ENCODE data around the gene NPAS3. TPM values are rescaled to one million over a fixed set of nuclear protein-coding genes. Genes with fewer than 3 reads are reported as not detected.

Gene NPAS3
- total RNA-seq, 1 experiment from 2014 or later, result not detected

DNA sequence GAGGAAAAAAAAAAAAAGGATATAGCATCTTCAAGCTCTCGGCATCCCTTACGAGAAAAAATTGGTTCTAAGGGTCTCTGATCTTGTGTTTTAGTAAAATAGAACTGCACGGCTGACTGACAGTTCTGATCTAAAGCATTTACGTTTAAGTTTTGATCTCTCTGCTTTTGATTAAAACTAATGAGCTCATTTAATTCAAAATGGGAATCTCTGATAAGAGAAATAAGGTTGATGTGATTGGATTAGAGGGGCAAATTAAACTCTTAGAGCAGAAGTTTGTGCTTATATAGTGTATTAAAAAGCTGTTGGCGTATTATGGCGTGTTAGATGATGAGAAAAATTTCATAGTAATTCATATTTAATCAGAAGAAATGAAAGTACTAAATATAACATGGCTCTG is 794.6 kb downstream of the NPAS3 start (continued):
- TF ChIP-seq TCF7L2 (IDR thresholded peaks at IDR 0.05; ENCODE audit: borderline replicate concordance, extremely low read depth, insufficient read depth, insufficient read length), result no peak
- no peak for TF ChIP-seq EZH2phosphoT487 (IDR thresholded peaks at IDR 0.05; ENCODE audit: borderline replicate concordance)

- no peak overlapping the region for H3K4me3 ChIP-seq (replicated peaks in 1 of 2; ENCODE audit: low read depth in 1 of 2, low read length in 2 of 2)
- H3K36me3 ChIP-seq (ENCODE audit: control insufficient read depth in 1 of 2, insufficient read depth in 2 of 2, low read length in 2 of 2), result no peaks in the 10 kb centered on the region
- no peak overlapping the region for H2AFZ ChIP-seq (ENCODE audit: low read depth, low read length, poor library complexity, severe bottlenecking)
- no peaks in the 10 kb centered on the region for H3K79me2 ChIP-seq (ENCODE audit: insufficient read depth, low read length)
- no peak for ATAC-seq
- DNase-seq (ENCODE audit: low read depth, low spot score), result no peak
- no peaks in the 10 kb centered on the region for H3K9me3 ChIP-seq (ENCODE audit: control insufficient read depth in 1 of 2, insufficient read depth in 1 of 2, low read depth in 1 of 2, low read length in 2 of 2)
- H3K27me3 ChIP-seq (ENCODE audit: insufficient read depth, low read length), result peaks cover 52% of the 10 kb centered on the region
- no peaks in the 10 kb centered on the region; the same call in 1 of the 2 replicates for H4K20me1 ChIP-seq (ENCODE audit: insufficient read depth)
- no peaks in the 10 kb centered on the region for H3K9me2 ChIP-seq (ENCODE audit: insufficient read depth)
- CTCF ChIA-PET, result no interaction called here
- intact Hi-C loops (cut with micrococcal nuclease), result no loop called here
- POLR2A ChIA-PET, result no interaction called here
- H3K4me2 ChIP-seq (ENCODE audit: low read length), result no peak overlapping the region
- TF ChIP-seq POLR2A (IDR thresholded peaks at IDR 0.05; ENCODE audit: borderline replicate concordance, extremely low read depth, insufficient read depth, insufficient read length) (no peak), EZH2 (IDR thresholded peaks at IDR 0.05) (no peak), JUND (IDR thresholded peaks at IDR 0.05) (no peak), ATF3 (IDR thresholded peaks at IDR 0.05) (no peak), CTCF (IDR thresholded peaks at IDR 0.05 in 2 of 3, conservative IDR thresholded peaks at IDR 0.05 in 1 of 3; ENCODE audit: borderline replicate concordance in 1 of 3, insufficient read depth in 1 of 3, low read depth in 2 of 3, low read length in 2 of 3) (no peak), ZNF274 (IDR thresholded peaks at IDR 0.05; ENCODE audit: low read depth, low read length) (no peak), EZH2phosphoT487 (IDR thresholded peaks at IDR 0.05; ENCODE audit: borderline replicate concordance) (no peak), SRF (IDR thresholded peaks at IDR 0.05; ENCODE audit: low read depth) (no peak), ELF1 (IDR thresholded peaks at IDR 0.05; ENCODE audit: borderline replicate concordance, low read depth) (no peak), EGR1 (IDR thresholded peaks at IDR 0.05; ENCODE audit: low read depth) (no peak)
- TF ChIP-seq, protein P1, sequence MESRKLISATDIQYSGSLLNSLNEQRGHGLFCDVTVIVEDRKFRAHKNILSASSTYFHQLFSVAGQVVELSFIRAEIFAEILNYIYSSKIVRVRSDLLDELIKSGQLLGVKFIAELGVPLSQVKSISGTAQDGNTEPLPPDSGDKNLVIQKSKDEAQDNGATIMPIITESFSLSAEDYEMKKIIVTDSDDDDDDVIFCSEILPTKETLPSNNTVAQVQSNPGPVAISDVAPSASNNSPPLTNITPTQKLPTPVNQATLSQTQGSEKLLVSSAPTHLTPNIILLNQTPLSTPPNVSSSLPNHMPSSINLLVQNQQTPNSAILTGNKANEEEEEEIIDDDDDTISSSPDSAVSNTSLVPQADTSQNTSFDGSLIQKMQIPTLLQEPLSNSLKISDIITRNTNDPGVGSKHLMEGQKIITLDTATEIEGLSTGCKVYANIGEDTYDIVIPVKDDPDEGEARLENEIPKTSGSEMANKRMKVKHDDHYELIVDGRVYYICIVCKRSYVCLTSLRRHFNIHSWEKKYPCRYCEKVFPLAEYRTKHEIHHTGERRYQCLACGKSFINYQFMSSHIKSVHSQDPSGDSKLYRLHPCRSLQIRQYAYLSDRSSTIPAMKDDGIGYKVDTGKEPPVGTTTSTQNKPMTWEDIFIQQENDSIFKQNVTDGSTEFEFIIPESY (IDR thresholded peaks at IDR 0.05; ENCODE audit: extremely low read depth, insufficient replicate concordance, low read length), result no peak
- TF ChIP-seq, protein P2, sequence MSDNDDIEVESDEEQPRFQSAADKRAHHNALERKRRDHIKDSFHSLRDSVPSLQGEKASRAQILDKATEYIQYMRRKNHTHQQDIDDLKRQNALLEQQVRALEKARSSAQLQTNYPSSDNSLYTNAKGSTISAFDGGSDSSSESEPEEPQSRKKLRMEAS (IDR thresholded peaks at IDR 0.05), result no peak
- BruUV-seq (replicated peaks), result no TSS peak
- RAD21 ChIA-PET (ENCODE audit: low non-redundant PET in 1 of 2, low total read pairs in 2 of 2, uncharacterized antibody in 2 of 2, unreplicated experiment in 2 of 2), result no interaction called here
- no peak overlapping the region for H3K27ac ChIP-seq (ENCODE audit: low read depth, low read length)
- H3K9ac ChIP-seq (ENCODE audit: low read length), result no peak overlapping the region
- no peaks in the 10 kb centered on the region for H3K4me1 ChIP-seq (ENCODE audit: control insufficient read depth in 1 of 2, insufficient read depth in 2 of 2, low read length in 2 of 2)
Measured at GRCh38 chr14:33733721-33734120, 795.0 kb downstream of the NPAS3 start.
